Fibroblast of pulmonary artery (primary cell): ENCODE data around the gene ERC2.

Experiments
- DNase-seq: peaks from one replicate; pipeline ENCODE4 v3.0.0-alpha.2; 2010; ENCODE audit warnings: low read depth
- H3K4me3 ChIP-seq: replicated peaks from 2 replicates; pipeline ENCODE4 v1.5.1; 2011; ENCODE audit warnings: low read depth, mild to moderate bottlenecking, control low read depth, low read length, moderate library complexity
- CTCF ChIP-seq: IDR thresholded peaks from 2 replicates; pipeline ENCODE4 v1.5.1; 2011; ENCODE audit warnings: mild to moderate bottlenecking, control low read depth, low read length, inconsistent platforms; ENCODE audit errors: missing control alignments

Gene ERC2

GRCh38 chr3:55880357-55880756 is 587.9 kb downstream of the ERC2 start:
- no peak for DNase-seq
- TF ChIP-seq CTCF, result no peak
- no peak overlapping the region for H3K4me3 ChIP-seq

- H3K4me3 ChIP-seq, result no peak overlapping the region
- no peak for DNase-seq
Observed at GRCh38 chr3:55879901-55880331, 588.4 kb downstream of the ERC2 start.

GRCh38 chr3:55877703-55878102 is 590.6 kb downstream of the ERC2 start:
- no peak for TF ChIP-seq CTCF
- no peak for DNase-seq

More at GRCh38 chr3:55879901-55880331, 588.4 kb downstream of the ERC2 start:
- no peak for TF ChIP-seq CTCF

GRCh38 chr3:55876560-55876959 is 591.7 kb downstream of the ERC2 start:
- DNase-seq, result no peak
- no peak overlapping the region for H3K4me3 ChIP-seq
- TF ChIP-seq CTCF, result no peak

More at GRCh38 chr3:55877703-55878102, 590.6 kb downstream of the ERC2 start:
- no peak overlapping the region for H3K4me3 ChIP-seq

- TF ChIP-seq CTCF, result no peak
- H3K4me3 ChIP-seq, result no peak overlapping the region
- DNase-seq, result no peak
Observed at GRCh38 chr3:55875113-55875512, 593.2 kb downstream of the ERC2 start.

- no peak overlapping the region for H3K4me3 ChIP-seq
- DNase-seq, result no peak
- no peak for TF ChIP-seq CTCF
Observed at GRCh38 chr3:55873523-55874254, 594.6 kb downstream of the ERC2 start.

- TF ChIP-seq CTCF, result no peak
Observed at GRCh38 chr3:55870594-55870993, 597.7 kb downstream of the ERC2 start.

More at GRCh38 chr3:55870594-55870993, 597.7 kb downstream of the ERC2 start:
- DNase-seq, result no peak
- no peak overlapping the region for H3K4me3 ChIP-seq
